K562 (cell line): Measurements from ENCODE around the gene C2CD4C. TPM values are rescaled to one million over a fixed set of nuclear protein-coding genes. Genes with fewer than 3 reads are reported as not detected.

Source experiments
- ATAC-seq: fragments of 200-7000 bp; cut with Tn5 transposase; 3 replicates; pipeline ENCODE4 v1.9.1; 2020; ENCODE audit warnings: moderate library complexity
- BruUV-seq: library from RNA; stranded (reverse); fragments of 400-500 nt; replicated peaks from 2 replicates; lab custom pipeline; 2021; lab: Mats Ljungman, UMichigan
- CTCF ChIA-PET: fragments of 300-600 bp; formaldehyde crosslinking; extraction: SDS; loops from one replicate; lab custom pipeline; 2021; ENCODE audit warnings: low intra/inter-chr PET ratio; lab: Yijun Ruan, JAX
- POLR2A ChIA-PET: fragments of 300-600, 350-650 bp; sonication (Branson Sonifier 250); formaldehyde crosslinking; extraction: SDS; loops from one replicate; lab custom pipeline; 2021; ENCODE audit warnings: antibody characterized with exemption, inconsistent platforms; lab: Yijun Ruan, JAX
- DNase-seq, 4 experiments: peaks; one replicate each; pipeline versions ENCODE4 v3.0.0 to v3.0.0-alpha.2; 2011 to 2018; ENCODE audit warnings: low spot score in 3 of 4, mixed read lengths in 3 of 4; ENCODE audit errors: extremely low read depth in 1 of 4
- FAIRE-seq: peaks from 2 replicates; lab custom pipeline; 2011; peaks lifted over from hg19 to GRCh38; lab: Jason Lieb, UNC
- H2AFZ ChIP-seq: 2 replicates; pipeline ENCODE4 v1.6.0; 2011; ENCODE audit warnings: low read depth, low read length, control low read depth, inconsistent platforms
- H3K27ac ChIP-seq: fragments of 200-600 bp; 3 replicates; pipeline ENCODE4 v1.8.0; 2011; ENCODE audit warnings: low read depth, mild to moderate bottlenecking, control low read depth, inconsistent platforms, low read length, moderate library complexity, mixed read lengths; ENCODE audit errors: extremely low read depth
- H3K27me3 ChIP-seq, 2 experiments: fragments of 300-600 bp in 1 of 2; 2 replicates in 1 of 2; 3 replicates in 1 of 2; pipeline versions ENCODE4 v1.6.0 to v1.8.0; 2011; ENCODE audit warnings: inconsistent platforms in 2 of 2, low read length in 2 of 2, mild to moderate bottlenecking in 1 of 2, mixed read lengths in 1 of 2, moderate library complexity in 1 of 2; ENCODE audit not compliant: control insufficient read depth in 2 of 2, insufficient read depth in 2 of 2
- H3K36me3 ChIP-seq: fragments of 300-600 bp; 3 replicates; pipeline ENCODE4 v1.8.0; 2011; ENCODE audit warnings: mild to moderate bottlenecking, low read length, inconsistent platforms; ENCODE audit not compliant: control insufficient read depth, insufficient read depth
- H3K4me1 ChIP-seq, 2 experiments: fragments of 200-600 bp in 1 of 2; replicated peaks in 1 of 2; 2 replicates in 1 of 2; 3 replicates in 1 of 2; pipeline versions ENCODE4 v1.5.1 to v1.8.0; 2011; ENCODE audit warnings: inconsistent platforms in 2 of 2, low read length in 2 of 2, mild to moderate bottlenecking in 1 of 2, mixed read lengths in 1 of 2, moderate library complexity in 1 of 2; ENCODE audit not compliant: control insufficient read depth in 2 of 2, insufficient read depth in 2 of 2
- H3K4me2 ChIP-seq: 2 replicates; pipeline ENCODE4 v1.6.1; 2011; ENCODE audit warnings: low read length, control low read depth, inconsistent platforms, mixed read lengths; ENCODE audit not compliant: insufficient read depth
- H3K4me3 ChIP-seq: fragments of 200-600 bp; sonication (generic), shearing (Covaris generic); 2 replicates; pipeline ENCODE4 v1.5.1; 2016; ENCODE audit warnings: control low read depth, inconsistent platforms
- H3K79me2 ChIP-seq: fragments of 200-600 bp; 3 replicates; pipeline ENCODE4 v1.8.0; 2011; ENCODE audit warnings: low read length, inconsistent platforms; ENCODE audit not compliant: control insufficient read depth, insufficient read depth
- H3K9ac ChIP-seq, 2 experiments: 2 replicates each; pipeline versions ENCODE4 v1.6.0 to v1.6.1; 2011; ENCODE audit warnings: low read depth in 2 of 2, low read length in 2 of 2, control low read depth in 1 of 2, inconsistent platforms in 1 of 2, mild to moderate bottlenecking in 1 of 2, mixed read lengths in 1 of 2; ENCODE audit not compliant: insufficient read depth in 1 of 2
- H3K9me1 ChIP-seq: one replicate; pipeline ENCODE4 v1.6.0; 2011; ENCODE audit warnings: inconsistent platforms, mild to moderate bottlenecking, low read length, moderate library complexity; ENCODE audit not compliant: control insufficient read depth, insufficient read depth
- H3K9me3 ChIP-seq: replicated peaks from 2 replicates; pipeline ENCODE4 v1.5.1; 2011; ENCODE audit warnings: low read depth, low read length, inconsistent platforms; ENCODE audit not compliant: control insufficient read depth, insufficient read depth
- H4K20me1 ChIP-seq: replicated peaks from 2 replicates; pipeline ENCODE4 v1.6.1; 2011; ENCODE audit warnings: low read length, inconsistent platforms, mixed read lengths; ENCODE audit not compliant: control insufficient read depth, insufficient read depth
- DIDO1 ChIP-seq: fragments of 450-650 bp; IDR thresholded peaks from 2 replicates; pipeline ENCODE4 v1.6.1; 2016; ENCODE audit warnings: low read depth, missing biosample characterization, missing genetic modification characterization
- GTF2F1 ChIP-seq: IDR thresholded peaks from 2 replicates; pipeline ENCODE4 v1.6.1; 2011; ENCODE audit warnings: low read depth, low read length, improper control_type of control experiment
- SMARCE1 ChIP-seq: fragments of 450-650 bp; IDR thresholded peaks from 2 replicates; pipeline ENCODE4 v1.7.1; 2016; ENCODE audit warnings: mild to moderate bottlenecking
- STAG1 ChIP-seq: sonication (generic); formaldehyde crosslinking; IDR thresholded peaks from 2 replicates; pipeline ENCODE4 v1.5.0; 2020; ENCODE audit warnings: missing genetic modification reagents, borderline replicate concordance
- WGBS: fragments of 100-300 bp; shearing (Covaris generic); methylation state at CpG from one replicate; pipeline ENCODE4 v1.1.6; 2016; ENCODE audit warnings: low coverage, mixed read lengths; ENCODE audit not compliant: insufficient coverage; ENCODE audit errors: missing lambda C conversion rate; 5-methylcytosine and 5-hydroxymethylcytosine counted together
- in situ Hi-C: fragments of 300-500 bp; cut with MboI; formaldehyde crosslinking; loops from 4 replicates; pipeline ENCODE4 v1.15.0; 2018; ENCODE audit warnings: inconsistent platforms, mixed read lengths
- intact Hi-C: fragments of 100-400 bp; cut with micrococcal nuclease; formaldehyde crosslinking; loops from 2 replicates; pipeline ENCODE4 v1.14.2; 2022
- polyA plus RNA-seq, 8 experiments: library from polyadenylated mRNA; depleted of rRNA in 4 of 8; stranded (reverse) in 5 of 8; unstranded in 3 of 8; fragments of >200 nt; fragmentation: Nextera tagmentation in 2 of 8; fragmentation: Illumina TruSeq in 1 of 8; extraction: Ambion mirVana in 2 of 8; extraction: Trizol in 1 of 8; gene quantifications; 2 replicates each; pipeline versions ENCODE4 v1.2.1 to v1.2.3, GENCODE V29; 2011 to 2014; ENCODE audit warnings: inconsistent platforms in 1 of 8, missing spikeins in 1 of 8
- total RNA-seq, 7 experiments: library from RNA; depleted of rRNA in 6 of 7; stranded (reverse); fragments of >200 nt in 6 of 7; fragmentation: Illumina TruSeq in 2 of 7; extraction: Trizol in 2 of 7; gene quantifications; 2 replicates each; pipeline versions ENCODE4 v1.2.1 to v1.2.3, GENCODE V29; 2011 to 2021; ENCODE audit warnings: low replicate concordance in 1 of 7
- TF ChIP-seq, protein P1 (sequence below), 2 experiments: fragments of 450-650 bp; conservative IDR thresholded peaks; 2 replicates each; pipeline ENCODE4 v1.6.1; 2017; ENCODE audit warnings: mild to moderate bottlenecking in 2 of 2, moderate library complexity in 2 of 2

C2CD4C gene
- total and polyA plus RNA-seq, 9 of the 15 experiments (the other 6 are each of a cell fraction or from before 2014, with no cell fraction given) = 0.01 to 0.07 TPM; not detected in 7

DNA sequence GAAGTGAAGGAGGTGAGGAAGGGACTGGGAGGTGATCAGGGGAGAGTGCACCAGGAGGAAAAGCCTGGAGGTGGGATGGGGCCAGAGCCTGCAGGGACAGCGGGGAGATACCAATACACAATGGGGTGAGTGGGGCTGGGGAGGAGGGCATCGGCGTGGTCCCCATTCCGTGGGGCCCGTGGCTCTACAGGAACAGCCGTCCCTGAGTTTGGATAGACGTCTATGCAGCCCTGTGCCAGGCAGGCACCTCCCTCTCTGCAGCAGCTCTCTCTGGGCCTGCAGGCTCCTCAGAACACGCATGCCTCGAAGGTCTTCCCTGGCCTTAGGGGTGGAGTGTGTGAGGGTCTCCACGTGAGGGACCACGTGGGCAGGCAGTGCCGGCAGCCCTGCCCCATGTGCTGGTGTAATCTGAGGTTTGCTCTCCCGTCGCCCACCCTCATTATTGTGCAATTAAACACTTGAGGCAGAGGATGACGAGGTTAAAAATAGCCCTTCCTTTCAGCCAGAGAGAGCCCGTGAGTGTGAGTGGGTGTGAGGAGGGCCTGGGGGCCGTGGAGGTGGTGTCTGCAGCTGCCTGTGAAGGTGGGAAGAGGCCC, 16.5 kb downstream of the C2CD4C start:
- BruUV-seq = no TSS peak
- no peak overlapping the region for H3K9ac ChIP-seq
- H3K4me2 ChIP-seq = no peak overlapping the region
- in situ Hi-C loops (no loop called here), intact Hi-C loops (no loop called here)
- no peak for DNase-seq
- no peaks in the 10 kb centered on the region for H4K20me1 ChIP-seq
- H3K27me3 ChIP-seq = peaks cover 23 to 45% of the 10 kb centered on the region in 2 experiments
- POLR2A ChIA-PET = no interaction called here
- H3K4me1 ChIP-seq = peaks cover 0 to 9% of the 10 kb centered on the region in 2 experiments; a peak in 1 of 5 replicates
- H3K79me2 ChIP-seq = no peaks in the 10 kb centered on the region
- no peak overlapping the region for H2AFZ ChIP-seq
- no peak for ATAC-seq
- H3K9me3 ChIP-seq = peaks cover 4% of the 10 kb centered on the region; the same call in 1 of the 2 replicates
- FAIRE-seq = no peak
- TF ChIP-seq, protein P1, sequence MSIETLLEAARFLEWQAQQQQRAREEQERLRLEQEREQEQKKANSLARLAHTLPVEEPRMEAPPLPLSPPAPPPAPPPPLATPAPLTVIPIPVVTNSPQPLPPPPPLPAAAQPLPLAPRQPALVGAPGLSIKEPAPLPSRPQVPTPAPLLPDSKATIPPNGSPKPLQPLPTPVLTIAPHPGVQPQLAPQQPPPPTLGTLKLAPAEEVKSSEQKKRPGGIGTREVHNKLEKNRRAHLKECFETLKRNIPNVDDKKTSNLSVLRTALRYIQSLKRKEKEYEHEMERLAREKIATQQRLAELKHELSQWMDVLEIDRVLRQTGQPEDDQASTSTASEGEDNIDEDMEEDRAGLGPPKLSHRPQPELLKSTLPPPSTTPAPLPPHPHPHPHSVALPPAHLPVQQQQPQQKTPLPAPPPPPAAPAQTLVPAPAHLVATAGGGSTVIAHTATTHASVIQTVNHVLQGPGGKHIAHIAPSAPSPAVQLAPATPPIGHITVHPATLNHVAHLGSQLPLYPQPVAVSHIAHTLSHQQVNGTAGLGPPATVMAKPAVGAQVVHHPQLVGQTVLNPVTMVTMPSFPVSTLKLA (conservative IDR thresholded peaks at IDR 0.05) = no peak
- TF ChIP-seq STAG1 (CRISPR knock-in tag) (no peak), DIDO1 (no peak), SMARCE1 (no peak), GTF2F1 (no peak)
- CTCF ChIA-PET = no interaction called here
- H3K9me1 ChIP-seq = no peaks in the 10 kb centered on the region
- no peak overlapping the region for H3K4me3 ChIP-seq
- no peaks in the 10 kb centered on the region for H3K36me3 ChIP-seq
- 0% methylated on average over 7 of the region's 17 CpGs for WGBS
- no peak overlapping the region for H3K27ac ChIP-seq
